Stimulated activated CD8-positive, alpha-beta memory T cell treated with anti-CD3 and anti-CD28 coated beads, Interleukin-12 subunit alpha, Interleukin-12 subunit beta, amount 100 ng/mL, for 4 hours (primary cell): Measurements from ENCODE around the gene FMO1.
"Not testable (repeated sequence)": the region's sequence is repeated elsewhere in the genome, so short reads cannot be mapped to it uniquely, and the experiment has no call there.

Source experiments
- DNase-seq: peaks from one replicate; pipeline ENCODE4 v3.0.0-alpha.2; 2020; ENCODE audit warnings: low read depth

Gene FMO1

GRCh38 chr1:171280599-171280998 lies 32.3 kb downstream of the FMO1 start:
- DNase-seq: no peak

GRCh38 chr1:171286032-171286705 lies 37.9 kb downstream of the FMO1 start:
- DNase-seq: no peak

GRCh38 chr1:171290621-171291020 lies 42.3 kb downstream of the FMO1 start:
- no peak for DNase-seq

GRCh38 chr1:171292799-171293198 lies 44.5 kb downstream of the FMO1 start:
- no peak for DNase-seq

- not testable (repeated sequence) for DNase-seq
Observed at GRCh38 chr1:171295383-171295782, 47.1 kb downstream of the FMO1 start.

- no peak for DNase-seq
Observed at GRCh38 chr1:171295821-171296220, 47.5 kb downstream of the FMO1 start.

- no peak for DNase-seq
Observed at GRCh38 chr1:171296897-171297296, 48.6 kb downstream of the FMO1 start.

- DNase-seq: no peak
Observed at GRCh38 chr1:171298696-171299095, 50.4 kb downstream of the FMO1 start.

- DNase-seq: no peak
Observed at GRCh38 chr1:171299342-171299741, 51.0 kb downstream of the FMO1 start.

GRCh38 chr1:171300401-171300800 lies 52.1 kb downstream of the FMO1 start:
- DNase-seq: no peak

GRCh38 chr1:171310661-171311087 lies 62.4 kb downstream of the FMO1 start:
- DNase-seq: no peak

- no peak for DNase-seq
Observed at GRCh38 chr1:171311771-171312558, 63.7 kb downstream of the FMO1 start.

- DNase-seq: no peak
Observed at GRCh38 chr1:171313319-171313834, 65.1 kb downstream of the FMO1 start.

GRCh38 chr1:171313835-171314320 lies 65.6 kb downstream of the FMO1 start, which contains the start of gene FMO4:
Gene FMO4, plus strand, starts transcription at chr1:171314183. Its CDS starts 5,643 bp downstream, at chr1:171319826.
- DNase-seq: peak; percentile 58

- no peak for DNase-seq
Observed at GRCh38 chr1:171329251-171329650, 81.0 kb downstream of the FMO1 start.

GRCh38 chr1:171334024-171334640 lies 85.8 kb downstream of the FMO1 start:
- no peak for DNase-seq
